H1 (cell line): ENCODE results near the gene SMYD5. TPM values are rescaled to one million over a fixed set of nuclear protein-coding genes. Genes with fewer than 3 reads are reported as not detected.

ENCODE experiments used
- BACH1 ChIP-seq: IDR thresholded peaks from 2 replicates; pipeline ENCODE4 v1.6.1; 2012; ENCODE audit warnings: low read length, improper control_type of control experiment
- CHD1 ChIP-seq: IDR thresholded peaks from 2 replicates; pipeline ENCODE4 v1.6.1; 2012; ENCODE audit warnings: low read depth, low read length, improper control_type of control experiment
- CREB1 ChIP-seq: IDR thresholded peaks from 2 replicates; pipeline ENCODE4 v1.6.1; 2012; ENCODE audit warnings: inconsistent platforms
- E2F6 ChIP-seq: IDR thresholded peaks from 2 replicates; pipeline ENCODE4 v1.6.1; 2012; ENCODE audit warnings: inconsistent platforms
- EGR1 ChIP-seq: IDR thresholded peaks from 2 replicates; pipeline ENCODE4 v1.6.1; 2011; ENCODE audit warnings: low read depth, low read length, borderline replicate concordance
- EP300 ChIP-seq, 2 experiments: IDR thresholded peaks; 1 replicate in 1 of 2; 2 replicates in 1 of 2; pipeline ENCODE4 v1.6.1; 2011 to 2012; ENCODE audit warnings: low read depth in 2 of 2, low read length in 2 of 2, mild to moderate bottlenecking in 2 of 2, borderline replicate concordance in 1 of 2, inconsistent platforms in 1 of 2, moderate library complexity in 1 of 2
- FOSL1 ChIP-seq: IDR thresholded peaks from 2 replicates; pipeline ENCODE4 v1.6.1; 2011; ENCODE audit warnings: mild to moderate bottlenecking, low read depth, low read length, moderate library complexity; ENCODE audit not compliant: insufficient read depth
- HDAC2 ChIP-seq, 2 experiments: fragments of 300-600 bp in 1 of 2; sonication (generic) in 1 of 2; IDR thresholded peaks; 2 replicates each; pipeline ENCODE4 v1.6.1; 2011 to 2012; ENCODE audit warnings: low read depth in 2 of 2, low read length in 2 of 2, mild to moderate bottlenecking in 2 of 2, moderate library complexity in 2 of 2, borderline replicate concordance in 1 of 2, inconsistent platforms in 1 of 2
- JUN ChIP-seq: IDR thresholded peaks from 2 replicates; pipeline ENCODE4 v1.6.1; 2011; ENCODE audit warnings: low read depth, mild to moderate bottlenecking, improper control_type of control experiment, low read length
- KDM1A ChIP-seq: fragments of 200-600, 300-600 bp; sonication (generic); IDR thresholded peaks from 2 replicates; pipeline ENCODE4 v1.7.1; 2016; ENCODE audit warnings: mild to moderate bottlenecking, low read length, borderline replicate concordance
- KDM5A ChIP-seq: fragments of 200-600 bp; IDR thresholded peaks from 2 replicates; pipeline ENCODE4 v1.7.1; 2012; ENCODE audit warnings: mild to moderate bottlenecking, low read length, inconsistent platforms, mixed read lengths
- MAFK ChIP-seq: IDR thresholded peaks from 2 replicates; pipeline ENCODE4 v1.6.1; 2012; ENCODE audit warnings: low read depth, mild to moderate bottlenecking, improper control_type of control experiment, low read length
- MAX ChIP-seq: IDR thresholded peaks from 2 replicates; pipeline ENCODE4 v1.6.1; 2012; ENCODE audit warnings: inconsistent platforms
- NRF1 ChIP-seq: IDR thresholded peaks from 2 replicates; pipeline ENCODE4 v1.6.1; 2011; ENCODE audit warnings: mild to moderate bottlenecking, low read depth, low read length, improper control_type of control experiment
- RBBP5 ChIP-seq: IDR thresholded peaks from 2 replicates; pipeline ENCODE4 v1.7.1; 2012; ENCODE audit warnings: low read depth, mild to moderate bottlenecking, inconsistent platforms, low read length, moderate library complexity, borderline replicate concordance
- RNF2 ChIP-seq: fragments of 200-900, 300-1000 bp; sonication (generic); IDR thresholded peaks from 2 replicates; pipeline ENCODE4 v1.7.1; 2016; ENCODE audit warnings: borderline replicate concordance, low read depth, mild to moderate bottlenecking, antibody characterized with exemption, low read length; ENCODE audit not compliant: poor library complexity, severe bottlenecking; ENCODE audit errors: missing control alignments
- SIX5 ChIP-seq: IDR thresholded peaks from 2 replicates; pipeline ENCODE4 v1.6.1; 2011; ENCODE audit warnings: mild to moderate bottlenecking, low read depth, low read length
- SUZ12 ChIP-seq: fragments of 200-600 bp; sonication (generic); IDR thresholded peaks from 2 replicates; pipeline ENCODE4 v1.6.1; 2012; ENCODE audit warnings: mild to moderate bottlenecking, inconsistent platforms, low read length, moderate library complexity, mixed read lengths
- TBP ChIP-seq: IDR thresholded peaks from 2 replicates; pipeline ENCODE4 v1.6.1; 2011; ENCODE audit warnings: low read depth, low read length, improper control_type of control experiment
- TCF12 ChIP-seq: IDR thresholded peaks from 2 replicates; pipeline ENCODE4 v1.6.1; 2011; ENCODE audit warnings: low read depth, mild to moderate bottlenecking, low read length
- polyA plus RNA-seq, 7 experiments: library from polyadenylated mRNA; depleted of rRNA in 3 of 7; stranded (reverse) in 5 of 7; unstranded in 2 of 7; fragments of >200 nt in 5 of 7; fragments of 200-250 nt in 2 of 7; gene quantifications; 1 replicate in 5 of 7; 2 replicates in 1 of 7; 4 replicates in 1 of 7; pipeline versions ENCODE4 v1.2.1 to v1.2.3, GENCODE V29; 2011 to 2013; ENCODE audit warnings: missing spikeins in 2 of 7, mixed read lengths in 2 of 7
- total RNA-seq: library from RNA; stranded (reverse); fragmentation: NEBNext Ultra II Directional; extraction: Animal tissue kit (Norgen Biotek cat#: 25700); gene quantifications from 2 replicates; pipeline ENCODE4 v1.2.1, GENCODE V29; 2021

SMYD5 gene
- total and polyA plus RNA-seq, 2 of the 8 experiments (the other 6 are each of a cell fraction or from before 2014, with no cell fraction given) = 35.2 to 56.7 TPM

GRCh38 chr2:73212448-73213176 is 1.4 kb upstream of the SMYD5 start (continued):
- no peak for TF ChIP-seq MAX
- no peak for TF ChIP-seq RNF2
- TF ChIP-seq SIX5 = no peak
- no peak for TF ChIP-seq RBBP5
- no peak for TF ChIP-seq SUZ12
- 0 out of 2 replicates have a peak, but pooled peaks have one; percentile 34 for TF ChIP-seq TCF12
- no peak for TF ChIP-seq TBP
- no peak for TF ChIP-seq EP300 (IDR thresholded peaks at IDR 0.05; ENCODE audit: borderline replicate concordance in 1 of 2, low read depth in 2 of 2, low read length in 2 of 2)
- no peak for TF ChIP-seq KDM5A
- no peak; the same call in 1 of the 2 replicates for TF ChIP-seq JUN
- no peak for TF ChIP-seq KDM1A
- TF ChIP-seq MAFK = no peak
- TF ChIP-seq BACH1 = no peak
- no peak for TF ChIP-seq NRF1
- TF ChIP-seq HDAC2 (IDR thresholded peaks at IDR 0.05; ENCODE audit: borderline replicate concordance in 1 of 2, low read depth in 2 of 2, low read length in 2 of 2) = no peak
- TF ChIP-seq E2F6 = no peak
- TF ChIP-seq CHD1 = no peak
- no peak for TF ChIP-seq FOSL1
- TF ChIP-seq EGR1 = no peak
- no peak for TF ChIP-seq CREB1
